ENCODE data around the gene TMEM82.
"Not testable (repeated sequence)": the region's sequence is repeated elsewhere in the genome, so short reads cannot be mapped to it uniquely, and the experiment has no call there.

The TMEM82 gene

GRCh38 chr1:15742339-15742801 lies at the start of gene TMEM82:
TSS of gene TMEM82 (plus strand) at chr1:15742499. CDS start at chr1:15742560, 61 bp downstream.
- no peak for DNase-seq

GRCh38 chr1:15693371-15693770 lies 48.9 kb upstream of the TMEM82 start:
- no peak for DNase-seq

- no peak for DNase-seq
These were observed 45.3 kb upstream of the TMEM82 start for GRCh38 chr1:15696956-15697521.

DNA sequence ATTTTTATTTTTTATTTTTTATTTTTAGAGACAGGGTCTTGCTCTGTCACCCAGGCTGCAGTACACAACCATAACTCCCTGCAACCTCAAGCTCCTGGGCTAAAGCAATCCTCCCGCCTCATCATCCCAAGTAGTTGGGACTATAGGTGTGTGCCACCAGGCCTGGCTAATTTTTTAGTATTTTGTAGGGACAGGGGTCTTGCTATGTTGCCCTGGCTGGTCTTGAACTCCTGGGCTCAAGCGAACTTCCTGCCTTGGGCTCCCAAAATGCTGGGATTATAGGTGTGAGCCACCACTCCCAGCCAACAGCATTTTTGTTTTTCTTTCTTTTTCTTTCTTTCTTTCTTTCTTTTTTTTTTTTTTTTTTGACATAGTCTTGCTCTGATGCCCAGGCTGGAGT lies 44.1 kb upstream of the TMEM82 start:
- no peak for DNase-seq

DNA sequence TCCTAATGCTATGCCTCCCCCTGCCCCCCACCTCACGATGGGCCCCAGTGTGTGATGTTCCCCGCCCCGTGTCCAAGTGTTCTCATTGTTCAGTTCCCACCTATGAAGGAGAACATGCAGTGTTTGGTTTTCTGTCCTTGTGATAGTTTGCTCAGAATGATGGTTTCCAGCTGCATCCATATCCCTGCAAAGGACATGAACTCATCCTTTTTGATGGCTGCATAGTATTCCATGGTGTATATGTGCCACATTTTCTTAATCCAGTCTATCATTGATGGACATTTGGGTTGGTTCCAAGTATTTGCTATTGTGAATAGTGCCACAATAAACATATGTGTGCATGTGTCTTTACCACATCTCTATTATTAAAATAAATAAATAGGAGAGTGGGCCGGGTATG lies 43.0 kb upstream of the TMEM82 start:
- DNase-seq = not testable (repeated sequence)

GRCh38 chr1:15700508-15700907 lies 41.8 kb upstream of the TMEM82 start:
- DNase-seq = no peak

DNA sequence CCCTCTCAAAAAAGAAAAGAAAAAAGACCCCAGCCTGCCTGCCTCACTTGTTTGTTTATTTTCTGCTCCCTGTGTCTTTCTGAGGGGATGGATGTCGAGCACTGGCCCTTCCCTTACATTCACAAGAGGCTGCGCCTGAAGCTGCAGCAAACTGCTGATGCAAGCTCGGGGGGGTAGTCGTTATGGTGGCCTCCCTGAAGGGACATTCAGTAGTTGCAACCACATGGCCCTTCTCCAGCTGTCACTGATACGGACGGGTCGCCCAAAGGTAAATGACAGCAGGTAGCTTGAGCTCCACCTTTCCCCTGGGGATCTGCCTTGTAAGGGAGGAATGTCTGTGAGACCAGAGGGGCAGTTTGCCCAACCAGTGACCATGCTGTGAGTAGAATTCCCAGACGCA lies 40.5 kb upstream of the TMEM82 start:
- DNase-seq = no peak

- DNase-seq = no peak
These were observed 39.4 kb upstream of the TMEM82 start for GRCh38 chr1:15702722-15703550.

GRCh38 chr1:15703562-15703961 lies 38.7 kb upstream of the TMEM82 start:
- no peak for DNase-seq

GRCh38 chr1:15704526-15705183 lies 37.6 kb upstream of the TMEM82 start:
- no peak for DNase-seq

DNA sequence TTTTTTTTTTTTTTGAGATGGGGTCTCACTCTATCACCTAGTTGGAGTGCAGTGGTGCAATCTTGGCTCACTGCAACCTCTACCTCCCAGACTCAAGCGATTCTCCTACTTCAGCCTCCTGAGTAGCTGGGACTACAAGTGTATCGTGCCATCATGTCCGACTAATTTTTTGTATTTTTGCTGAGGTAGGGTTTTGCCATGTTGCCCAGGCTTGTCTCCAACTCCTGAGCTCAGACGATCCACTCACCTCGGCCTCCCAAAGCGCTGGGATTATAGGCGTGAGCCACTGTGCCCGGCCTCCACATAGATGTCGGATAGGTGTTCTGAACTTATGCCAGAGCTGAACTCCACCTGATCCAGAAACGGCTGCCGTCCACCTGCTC lies 37.1 kb upstream of the TMEM82 start:
- DNase-seq = no peak

- no peak for DNase-seq
These were observed 35.5 kb upstream of the TMEM82 start for GRCh38 chr1:15706751-15707150.

- no peak for DNase-seq
These were observed 34.9 kb upstream of the TMEM82 start for GRCh38 chr1:15707239-15707925.

DNA sequence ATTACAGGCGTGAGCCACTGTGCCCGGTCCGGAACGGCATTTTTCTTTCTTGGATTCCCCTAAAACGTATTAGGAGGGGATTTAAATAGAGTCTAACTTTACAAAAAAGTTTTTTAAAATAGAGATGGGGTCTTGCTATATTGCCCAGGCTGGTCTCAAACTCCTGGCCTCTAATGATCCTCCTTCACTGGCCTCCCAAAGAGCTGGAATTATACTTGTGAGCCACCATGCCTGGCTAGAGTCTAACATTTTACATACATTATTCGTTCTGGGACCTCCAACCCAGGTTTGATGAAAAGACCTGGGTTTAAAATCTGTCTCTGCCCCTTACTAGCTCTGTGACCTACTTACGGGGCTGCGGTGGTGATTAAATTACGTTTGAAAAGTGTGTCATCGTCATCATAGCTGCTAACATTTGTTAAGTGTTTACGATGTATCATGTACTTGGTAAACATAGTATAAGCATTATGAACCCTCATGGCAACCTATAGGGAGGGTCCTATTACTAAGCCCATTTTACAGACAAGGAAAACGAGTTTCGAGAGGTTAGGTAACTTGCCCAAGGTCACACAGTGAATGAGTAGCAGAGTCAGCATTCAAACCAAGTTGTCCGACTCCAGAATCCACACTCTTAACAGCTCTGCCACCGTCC lies 33.7 kb upstream of the TMEM82 start:
- no peak for DNase-seq

DNA sequence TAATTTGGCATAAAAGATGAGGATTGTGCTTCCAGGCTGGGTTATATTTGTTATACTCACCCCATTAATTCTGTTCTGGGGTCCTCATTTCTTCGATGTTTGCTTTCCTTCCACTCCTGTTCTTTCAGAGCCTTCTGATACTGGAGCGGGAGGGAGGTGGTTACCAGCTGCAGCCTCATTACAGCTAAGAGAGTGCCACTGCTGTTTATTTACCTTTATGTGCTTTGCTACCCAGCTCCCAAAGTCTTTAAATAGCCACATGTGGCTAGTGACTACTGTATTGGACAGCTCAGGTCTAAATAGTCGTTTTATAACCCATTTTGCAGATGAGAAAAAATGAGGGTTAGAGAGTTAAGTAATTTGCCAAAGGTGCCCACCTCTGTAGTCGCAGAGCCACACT lies 33.1 kb upstream of the TMEM82 start:
- DNase-seq = no peak

- no peak for DNase-seq
These were observed 30.1 kb upstream of the TMEM82 start for GRCh38 chr1:15712168-15712567.

DNA sequence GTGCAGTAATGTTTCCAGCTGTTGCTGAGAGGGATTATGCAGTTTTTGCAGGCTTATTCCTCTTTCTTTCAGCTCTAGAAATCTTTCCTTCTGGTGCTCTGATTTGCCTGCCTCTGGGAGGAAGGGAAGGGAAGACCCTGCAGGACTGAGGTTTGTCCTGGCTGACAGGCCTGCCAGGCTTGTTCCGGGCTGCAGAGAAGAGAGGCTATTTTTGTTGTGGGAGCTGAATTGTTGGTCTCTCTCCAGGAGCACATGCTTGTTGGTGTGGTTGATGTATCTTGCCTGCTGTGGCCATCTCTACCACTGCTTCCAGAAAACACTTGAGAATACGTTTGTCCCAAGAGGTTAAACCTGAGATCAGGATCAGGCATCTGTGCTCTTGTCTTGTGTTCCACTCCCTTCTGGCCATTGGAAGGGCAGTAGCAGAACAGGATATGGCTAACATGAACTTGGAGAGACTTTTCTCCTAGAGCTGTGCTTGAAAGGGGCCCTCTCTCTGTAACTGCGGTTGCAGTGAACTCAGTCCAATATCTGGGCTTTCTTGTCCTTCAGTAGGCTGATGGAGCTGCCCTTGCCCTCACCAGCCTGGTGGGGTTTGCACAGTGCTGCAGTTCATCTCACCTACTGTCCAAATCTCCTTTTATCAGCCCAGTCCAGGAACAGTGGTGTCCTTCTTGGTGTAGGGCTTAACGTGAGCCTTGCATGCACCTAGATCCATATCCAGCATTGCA lies 27.7 kb upstream of the TMEM82 start:
- no peak for DNase-seq

GRCh38 chr1:15717418-15718125 lies 24.7 kb upstream of the TMEM82 start:
- DNase-seq = no peak

DNA sequence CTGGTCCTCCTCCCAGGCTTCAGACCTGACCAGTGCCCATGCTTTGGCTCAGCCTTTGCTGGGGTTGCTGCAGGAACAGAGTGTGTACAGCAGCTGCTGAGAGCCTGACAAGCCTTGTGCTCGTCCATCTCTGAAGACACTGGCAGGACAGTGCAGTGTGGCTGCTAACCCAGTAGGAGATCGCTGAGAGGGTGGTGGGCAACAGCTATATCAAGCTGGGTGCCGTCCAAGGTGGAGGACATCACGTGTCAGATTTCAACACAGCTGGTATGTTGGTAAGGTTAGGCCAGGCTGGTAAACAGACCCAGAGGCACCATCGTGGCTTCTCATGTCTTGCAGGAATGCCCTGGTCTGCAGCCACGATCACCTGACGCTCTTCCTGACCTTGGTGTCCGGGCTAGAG lies 24.1 kb upstream of the TMEM82 start:
- DNase-seq = no peak

DNA sequence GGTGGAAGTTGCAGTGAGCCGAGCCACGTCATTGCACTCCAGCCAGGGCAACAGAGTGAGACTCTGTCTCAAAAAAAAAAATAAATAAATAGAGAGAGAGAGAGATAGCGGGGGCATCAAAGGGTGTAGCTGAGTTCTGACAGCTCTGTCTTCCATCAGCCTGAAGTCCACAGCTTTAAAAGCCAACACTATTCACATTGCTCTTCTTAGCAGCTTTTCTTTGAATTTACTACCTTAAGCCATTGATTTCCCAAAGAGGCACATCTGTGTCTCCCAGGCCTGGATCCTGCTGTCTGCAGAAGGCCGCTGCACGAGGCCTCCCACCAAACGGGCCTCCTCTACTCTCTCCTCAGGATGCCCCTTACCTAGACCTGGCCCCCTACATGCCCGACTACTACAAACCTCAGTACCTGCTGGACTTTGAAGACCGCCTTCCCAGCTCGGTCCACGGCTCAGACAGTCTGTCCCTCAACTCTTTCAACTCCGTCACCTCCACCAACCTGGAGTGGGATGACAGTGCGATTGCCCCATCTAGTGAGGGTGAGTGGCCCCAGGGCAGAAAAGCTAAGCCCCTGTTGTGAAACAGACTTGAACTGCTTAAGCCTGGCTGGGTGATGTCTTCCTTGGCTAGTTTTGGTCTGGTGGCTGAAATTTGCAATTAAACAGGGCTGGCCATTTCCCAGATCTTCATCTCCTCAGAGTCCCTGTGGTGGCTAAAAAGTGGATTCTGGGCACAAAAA lies 22.7 kb upstream of the TMEM82 start:
- DNase-seq = no peak

DNA sequence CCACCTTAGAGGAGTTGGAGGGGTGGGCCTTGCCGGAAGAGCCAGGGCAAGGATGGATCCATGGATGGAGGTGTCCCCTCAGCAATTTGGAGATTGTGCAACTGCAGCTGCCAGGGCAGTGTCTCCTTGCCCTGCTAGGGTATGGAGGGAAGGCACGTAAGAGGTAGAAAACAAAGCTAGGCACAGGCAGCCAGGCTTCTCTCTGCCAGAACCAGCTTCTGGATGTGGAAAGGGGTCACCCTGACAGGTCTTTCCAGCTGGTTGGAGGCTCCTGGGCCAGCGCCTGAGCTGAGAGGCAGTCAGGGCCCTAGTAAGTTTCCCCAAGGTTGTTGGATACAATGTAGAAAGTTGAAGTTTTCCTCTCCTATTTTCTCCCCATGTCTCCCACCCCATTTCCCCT lies 21.4 kb upstream of the TMEM82 start:
- DNase-seq = no peak
